HG03439 (cell line): Measurements from ENCODE around the gene KIAA1671.
"Not testable (repeated sequence)": the region's sequence is repeated elsewhere in the genome, so short reads cannot be mapped to it uniquely, and the experiment has no call there.

Experiments used
- ATAC-seq: cut with Tn5 transposase; IDR thresholded peaks from one replicate; pipeline ENCODE4 v1.9.1; 2021; ENCODE audit warnings: mild to moderate bottlenecking, moderate library complexity; ENCODE audit not compliant: unreplicated experiment

The KIAA1671 gene

DNA sequence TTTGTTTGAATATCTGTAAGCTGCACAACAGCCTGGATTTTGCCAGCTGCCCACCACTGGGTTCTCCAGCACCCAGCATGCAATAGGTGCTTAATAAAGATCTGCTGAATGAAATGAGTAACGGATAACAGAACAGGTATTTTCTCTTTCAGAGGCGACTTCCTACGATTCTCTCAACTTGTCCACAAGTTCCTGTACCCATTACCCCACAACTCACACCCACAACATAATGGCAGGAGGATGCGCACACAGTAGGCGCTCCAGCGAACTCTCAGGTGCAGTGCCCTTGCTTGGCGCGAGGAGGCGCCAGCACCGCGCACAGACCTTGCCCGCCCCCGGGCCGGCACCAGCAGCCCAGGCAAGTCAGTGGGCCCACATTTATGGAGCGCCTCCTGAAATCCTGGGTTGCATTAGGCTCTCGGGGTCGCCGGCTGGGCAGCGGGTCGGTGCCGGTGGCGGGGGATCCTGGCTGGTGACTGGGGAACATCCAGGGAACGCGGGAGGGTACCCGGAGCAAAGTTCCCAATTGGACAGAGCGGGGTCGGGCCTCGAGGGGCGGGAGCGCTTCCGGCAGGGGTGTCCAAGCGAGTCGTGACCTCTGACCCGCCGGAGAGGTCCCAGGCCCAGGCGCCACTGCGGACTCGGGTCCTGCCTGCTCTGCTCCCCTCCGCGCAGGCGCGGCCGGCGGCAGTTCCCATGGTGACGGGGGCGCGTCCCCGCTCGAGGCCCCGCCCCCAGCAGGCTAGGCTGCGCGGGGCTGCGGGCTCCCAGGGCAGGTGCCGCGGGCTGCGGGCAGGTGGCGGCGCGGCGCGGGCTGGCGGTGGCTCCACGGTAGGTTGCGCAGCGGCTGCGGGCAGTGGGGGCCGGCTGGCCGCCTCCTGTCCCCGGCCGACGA lies at the start of gene KIAA1671:
Gene KIAA1671 (plus strand): TSS at position 775 of the 895 bp plus-strand sequence. CDS start 75,284 bp downstream, outside the sequence.
- ATAC-seq, result peak; percentile 70

DNA sequence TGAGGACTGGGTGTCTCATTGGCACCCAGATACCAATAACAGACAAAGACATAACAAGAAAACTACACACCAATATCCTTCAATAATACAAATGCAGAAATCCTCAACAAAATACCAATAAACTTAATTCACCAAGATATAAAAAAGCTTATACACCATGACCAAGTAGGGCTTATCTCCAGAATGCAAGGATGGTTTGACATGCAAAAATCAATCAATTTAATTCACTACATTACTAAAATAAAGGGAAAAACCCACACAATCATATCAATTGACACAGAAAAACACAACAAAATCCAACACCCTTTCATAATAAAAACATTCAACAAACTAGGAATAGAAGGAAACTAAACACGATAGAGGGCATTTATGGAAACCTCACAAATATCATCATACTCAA lies 46.6 kb upstream of the KIAA1671 start:
- no peak for ATAC-seq

DNA sequence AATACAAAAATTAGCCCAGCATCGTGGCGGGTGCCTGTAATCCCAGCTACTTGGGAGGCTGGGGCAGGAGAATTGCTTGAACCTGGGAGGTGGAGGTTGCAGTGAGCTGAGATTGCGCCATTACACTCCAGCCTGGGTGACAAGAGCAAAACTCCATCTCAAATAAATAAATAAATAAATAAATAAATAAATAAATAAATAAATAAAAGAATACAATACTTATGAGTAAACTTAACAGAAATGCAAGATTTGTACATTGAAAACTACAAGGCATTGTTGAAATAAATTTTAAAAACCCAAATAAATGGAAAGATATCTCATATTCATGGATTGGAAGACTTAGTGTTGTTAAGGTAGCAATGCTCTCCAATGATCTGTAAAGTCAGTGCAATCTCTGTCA lies 45.4 kb upstream of the KIAA1671 start:
- ATAC-seq, result not testable (repeated sequence)

DNA sequence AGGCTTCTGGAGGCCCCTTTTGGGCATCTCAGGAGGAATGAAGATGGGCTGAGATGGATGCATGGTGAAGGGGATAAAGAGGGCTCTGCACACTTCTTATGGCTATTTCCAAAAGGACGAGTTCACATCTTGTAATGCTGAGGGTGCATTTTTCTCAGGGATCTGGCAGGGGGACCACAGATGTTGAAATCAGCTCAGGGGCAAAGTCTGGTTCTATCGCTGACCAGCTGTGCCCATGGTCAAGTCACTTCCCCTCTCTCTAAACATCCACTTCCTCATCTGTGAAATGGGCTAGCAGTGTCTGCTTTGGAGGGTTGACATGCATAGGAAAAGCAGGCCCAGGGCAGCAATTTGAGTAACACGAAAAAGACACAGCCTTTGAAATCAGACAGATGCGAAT lies 32.5 kb upstream of the KIAA1671 start:
- ATAC-seq, result no peak

DNA sequence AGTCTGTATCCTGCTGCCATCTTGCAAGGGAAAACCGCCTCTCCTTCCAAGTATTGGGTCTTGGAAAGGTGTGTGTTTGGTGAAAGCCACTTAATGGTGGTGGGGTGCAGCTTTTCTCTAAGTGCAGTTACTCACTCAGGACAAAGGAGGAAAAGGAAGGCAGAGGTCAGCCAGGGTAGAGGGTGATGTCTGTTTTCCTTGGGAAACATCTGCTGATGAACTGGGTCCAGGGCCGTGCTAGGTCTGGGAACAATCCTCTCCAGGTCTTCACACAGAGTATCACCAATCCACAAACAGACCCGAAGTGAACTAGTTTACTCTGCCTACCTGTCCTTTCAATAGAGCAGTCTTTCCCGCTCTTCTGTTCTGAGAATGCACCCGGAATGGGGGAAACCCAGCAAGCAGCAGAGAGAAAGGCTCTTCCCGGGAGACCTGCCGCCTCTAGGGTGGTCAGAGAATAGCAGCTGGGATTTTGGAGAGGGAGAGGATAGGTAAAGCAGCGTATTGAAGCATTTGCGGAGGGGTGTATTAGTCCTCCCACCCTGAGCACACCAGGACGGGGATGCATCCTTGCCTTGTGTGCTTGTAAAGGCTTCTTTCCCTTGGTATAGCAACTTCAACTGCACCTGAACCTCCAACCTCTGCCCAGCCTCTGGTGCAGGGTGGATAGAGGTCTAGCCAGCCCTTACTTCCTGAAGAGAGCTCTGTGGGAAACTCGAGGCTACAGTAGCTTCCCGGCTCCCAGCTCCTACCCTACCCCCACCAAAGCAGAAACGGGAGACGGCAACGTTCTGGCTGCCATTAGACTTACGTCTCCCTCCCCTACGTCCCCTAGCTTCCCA lies 26.7 kb upstream of the KIAA1671 start:
- ATAC-seq, result no peak

DNA sequence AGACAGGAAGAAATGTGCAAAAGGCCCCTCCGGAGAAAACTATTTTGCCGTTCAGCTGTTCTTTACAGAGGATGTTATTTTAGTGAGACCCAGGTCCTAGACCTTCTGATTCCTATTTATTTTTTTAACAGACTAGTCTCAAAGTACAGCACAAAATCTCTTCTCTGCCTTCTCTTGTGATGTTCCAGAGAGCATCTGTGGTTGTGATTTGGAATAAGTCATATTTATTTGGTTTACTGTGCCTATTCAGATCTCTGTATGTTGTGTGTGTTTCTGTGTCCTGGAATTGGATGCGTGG lies 26.1 kb upstream of the KIAA1671 start:
- no peak for ATAC-seq

DNA sequence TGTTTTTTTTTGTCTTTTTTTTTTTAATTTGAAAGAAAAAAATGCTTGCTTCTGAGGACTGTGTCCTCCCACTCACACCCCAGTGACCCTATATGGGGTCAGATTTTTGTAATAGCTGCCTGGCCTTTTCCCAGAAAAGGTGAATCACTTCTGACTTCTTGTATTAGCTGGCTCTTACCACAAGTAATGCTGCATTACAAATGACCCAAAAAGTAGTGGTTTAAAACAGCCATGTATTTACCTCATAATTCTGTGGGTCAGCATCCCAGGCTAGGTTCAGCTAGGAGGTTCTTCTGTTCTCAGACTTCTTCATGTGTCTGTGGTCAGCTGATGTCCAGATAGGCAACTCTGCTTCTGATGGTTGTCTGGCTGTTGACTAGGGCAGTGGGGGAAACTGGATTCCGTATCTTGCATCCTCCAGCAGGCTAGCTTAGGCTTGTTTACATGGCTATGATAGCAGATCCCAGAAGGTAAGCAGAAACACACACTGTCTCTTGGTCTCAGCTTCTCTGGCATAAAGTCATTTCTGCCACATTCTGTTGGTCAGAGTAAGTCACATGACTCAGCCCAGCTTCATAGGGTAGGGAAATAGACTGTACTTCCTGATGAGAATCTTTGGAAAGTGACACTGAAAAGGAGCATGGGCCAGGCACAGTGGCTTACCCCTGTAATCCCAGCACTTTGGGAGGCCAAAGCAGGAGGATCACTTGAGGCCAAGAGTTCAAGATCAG lies 25.5 kb upstream of the KIAA1671 start:
- ATAC-seq, result no peak

DNA sequence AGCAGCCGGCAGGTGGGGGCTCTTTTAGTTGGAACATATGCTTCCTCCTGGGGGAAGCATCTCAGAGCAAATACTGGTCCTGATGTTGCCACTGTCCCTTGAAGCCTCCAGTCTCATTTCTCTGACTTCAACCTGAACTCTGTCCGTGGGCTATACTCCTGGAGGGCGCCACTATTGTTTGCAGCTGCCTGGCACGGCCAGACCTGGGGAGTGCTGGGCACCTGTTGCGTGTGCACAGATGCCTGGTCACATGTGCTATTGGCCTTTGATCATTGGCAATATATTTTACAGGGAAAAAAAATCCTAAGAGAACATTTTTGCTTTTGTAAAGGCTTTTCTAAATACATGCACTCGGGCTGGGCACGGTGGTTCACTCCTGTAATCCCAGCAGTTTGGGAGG lies 24.2 kb upstream of the KIAA1671 start:
- ATAC-seq, result no peak

DNA sequence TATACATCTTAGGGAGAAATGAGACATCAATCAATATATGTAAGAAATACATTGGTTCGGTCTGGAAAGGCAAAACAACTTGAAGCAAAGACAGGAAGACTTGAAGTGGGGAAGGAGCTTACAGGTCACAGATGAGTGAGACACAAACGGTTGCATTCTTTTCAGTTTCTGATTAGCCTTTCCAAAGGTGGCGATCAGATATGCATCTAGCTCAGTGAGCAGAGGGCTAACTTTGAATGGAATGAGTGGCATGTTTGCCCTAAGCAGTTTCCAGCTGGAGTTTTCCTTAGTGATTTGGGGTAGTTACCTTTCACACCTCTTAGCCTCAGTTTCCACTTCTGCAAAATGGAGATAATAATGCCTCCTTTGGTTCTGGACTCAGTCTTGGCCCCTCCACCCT lies 21.8 kb upstream of the KIAA1671 start:
- no peak for ATAC-seq

DNA sequence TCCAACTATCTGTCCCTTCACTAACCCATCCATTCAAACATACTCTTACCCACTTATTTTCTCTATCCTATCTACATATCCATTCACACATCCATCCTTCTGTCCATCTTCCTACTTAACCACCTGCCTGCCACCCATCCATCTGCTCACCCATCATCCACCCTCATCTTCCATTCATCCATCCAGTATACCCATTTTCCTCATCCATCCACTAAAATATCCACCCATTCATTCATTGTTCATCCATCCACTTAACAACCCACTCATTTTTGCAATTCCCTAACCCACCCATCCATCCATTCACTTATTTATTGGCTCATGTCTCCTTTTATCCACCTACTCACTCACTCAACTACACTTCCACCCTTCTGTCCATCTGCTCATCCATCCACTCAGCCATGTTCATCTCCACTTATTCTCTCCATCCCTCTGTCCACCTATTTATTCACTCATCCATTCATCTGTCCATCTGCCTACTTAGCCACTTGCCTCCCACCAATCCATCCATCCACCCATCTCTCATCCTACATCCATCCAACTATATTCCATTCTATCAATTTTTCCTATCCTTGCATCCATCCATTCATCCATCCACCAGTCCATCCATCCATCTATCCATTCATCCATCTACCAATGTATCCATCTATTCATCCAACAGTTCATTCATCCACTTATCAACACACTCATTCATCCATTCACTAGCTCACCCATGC lies 16.6 kb upstream of the KIAA1671 start:
- ATAC-seq, result no peak

DNA sequence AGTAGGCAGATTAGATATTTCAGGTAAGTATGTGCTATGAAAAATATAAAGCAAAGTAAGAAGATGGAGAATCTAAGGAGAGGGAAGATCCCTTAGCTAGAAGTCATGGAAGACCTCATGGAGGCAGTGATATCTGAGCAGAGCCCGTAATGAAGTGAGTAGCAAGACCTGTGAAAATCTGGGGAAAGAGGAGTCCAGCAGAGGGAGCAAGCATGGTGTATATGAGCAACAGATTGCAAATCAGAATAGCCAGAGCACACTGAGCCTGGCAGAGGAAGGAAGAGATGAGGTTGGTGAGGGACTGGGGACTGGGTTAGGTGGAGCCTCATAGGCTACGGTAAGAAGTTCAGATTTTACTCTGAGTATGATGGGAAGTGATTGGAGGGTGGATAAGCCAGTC lies 15.4 kb upstream of the KIAA1671 start:
- no peak for ATAC-seq

DNA sequence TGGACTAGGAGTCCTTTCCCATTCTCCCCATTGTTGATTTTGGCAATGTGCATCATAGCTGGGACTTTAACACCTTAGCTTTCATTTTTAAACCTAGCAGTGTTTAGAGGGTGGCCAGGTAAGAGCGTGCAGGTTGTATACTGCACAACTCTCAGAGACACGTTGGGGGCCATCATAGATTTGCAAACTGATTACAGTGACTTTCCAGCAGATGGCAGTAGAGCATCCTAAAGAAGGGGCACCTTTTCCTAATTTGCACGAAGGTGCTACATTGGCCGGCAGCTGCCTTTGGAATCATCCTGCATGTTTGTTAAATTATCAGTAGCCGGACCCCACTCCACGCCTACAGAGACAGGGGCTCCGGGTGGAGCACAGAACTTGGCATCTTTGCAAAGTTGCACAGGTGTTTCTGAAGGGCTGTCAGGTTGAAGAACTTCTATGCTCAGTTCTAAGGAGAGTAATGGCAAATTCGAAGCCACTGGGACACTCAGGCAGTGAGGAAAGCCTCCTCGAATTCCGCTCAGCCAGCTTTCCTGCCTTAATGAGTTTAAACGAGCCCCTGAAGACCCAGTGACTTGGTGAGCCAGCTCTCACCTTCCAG lies 13.7 kb upstream of the KIAA1671 start:
- ATAC-seq, result no peak

DNA sequence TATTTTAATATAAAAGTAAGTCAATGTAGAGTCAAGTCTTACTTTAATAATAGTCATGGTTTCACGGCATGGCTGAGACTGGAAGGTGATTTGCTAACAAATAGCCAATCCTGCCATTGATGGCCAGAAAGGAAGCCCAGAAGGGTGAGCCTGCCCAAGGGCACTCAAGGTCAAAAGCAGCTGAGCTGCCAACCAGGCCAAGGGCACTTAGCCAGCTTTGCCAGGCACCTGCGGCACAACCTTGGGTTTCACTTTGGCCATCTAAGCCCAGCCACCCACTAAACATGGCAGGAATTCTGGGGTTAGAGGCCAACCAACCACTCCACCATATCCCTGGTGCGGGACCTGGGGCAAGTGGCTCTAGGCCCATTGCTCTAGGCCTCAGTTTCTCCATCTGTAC lies 10.2 kb upstream of the KIAA1671 start:
- no peak for ATAC-seq

DNA sequence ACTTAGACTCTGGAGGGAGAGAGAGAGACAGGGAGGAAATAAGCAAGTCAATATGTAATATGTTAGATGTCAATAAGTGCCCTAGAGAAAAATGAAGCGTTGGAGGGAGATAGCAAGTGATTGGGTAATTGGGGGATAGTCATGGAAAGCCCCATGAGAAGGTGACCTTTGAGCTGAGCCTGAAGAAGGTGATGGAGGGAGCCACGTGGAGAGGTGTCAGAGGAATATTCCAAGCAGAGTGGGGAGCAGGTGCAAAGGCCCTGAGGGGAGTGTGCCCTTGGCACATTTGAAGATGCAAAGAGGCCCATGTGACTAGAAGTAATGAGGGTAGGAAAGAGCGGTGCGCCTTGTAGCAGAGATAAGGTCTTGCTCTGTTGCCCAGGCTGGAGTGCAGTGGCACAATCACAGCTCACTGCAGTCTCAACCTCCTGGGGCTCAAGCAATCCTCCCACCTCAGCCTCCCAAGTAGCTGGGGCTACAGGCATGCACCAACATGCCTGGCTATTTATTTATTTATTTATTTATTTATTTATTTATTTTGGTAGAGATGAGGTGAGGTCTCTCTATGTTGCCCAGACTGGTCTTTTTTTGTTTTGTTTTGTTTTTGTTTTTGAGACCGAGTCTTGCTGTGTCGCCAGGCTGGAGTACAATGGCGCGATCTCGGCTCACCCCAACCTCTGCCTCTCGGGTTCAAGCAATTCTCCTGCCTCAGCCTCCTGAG lies 8.1 kb upstream of the KIAA1671 start:
- ATAC-seq, result no peak

DNA sequence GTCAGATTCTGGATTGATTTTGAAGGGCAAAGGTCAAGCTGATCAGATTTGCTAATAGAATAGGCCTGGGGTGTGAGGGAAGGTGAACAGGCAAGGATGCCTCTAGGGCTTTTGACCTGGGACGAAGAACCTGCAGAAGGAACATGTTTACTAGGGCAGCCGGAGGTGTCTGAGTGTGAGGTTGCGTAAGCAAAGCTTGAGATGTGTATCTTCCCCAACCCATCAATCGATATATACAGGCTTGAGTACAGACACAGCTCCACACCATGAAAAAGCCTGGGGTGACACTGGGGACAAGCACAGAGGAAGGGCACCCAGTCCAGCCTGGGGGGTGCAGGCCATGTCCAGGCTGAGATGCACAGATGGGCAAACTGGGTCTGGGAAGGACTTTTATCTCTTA lies 7.1 kb upstream of the KIAA1671 start:
- no peak for ATAC-seq

DNA sequence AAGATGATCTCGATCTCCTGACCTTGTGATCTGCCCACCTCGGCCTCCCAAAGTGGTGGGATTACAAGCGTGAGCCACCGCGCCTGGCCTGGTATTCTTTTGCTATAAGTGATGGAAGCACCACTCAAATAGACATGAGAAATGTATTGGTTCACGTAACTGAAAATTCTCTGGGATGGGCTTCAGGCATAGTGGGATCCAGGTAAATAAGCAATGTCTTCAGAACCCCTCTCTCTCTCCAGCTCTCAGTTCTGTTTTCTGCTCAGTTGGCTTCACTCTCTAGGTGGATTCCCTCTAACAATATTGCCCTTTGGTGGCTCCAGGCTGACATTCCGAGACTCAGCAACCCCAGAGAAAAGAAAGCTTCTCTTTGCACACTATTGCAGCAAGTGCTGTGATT lies 5.1 kb upstream of the KIAA1671 start:
- no peak for ATAC-seq

DNA sequence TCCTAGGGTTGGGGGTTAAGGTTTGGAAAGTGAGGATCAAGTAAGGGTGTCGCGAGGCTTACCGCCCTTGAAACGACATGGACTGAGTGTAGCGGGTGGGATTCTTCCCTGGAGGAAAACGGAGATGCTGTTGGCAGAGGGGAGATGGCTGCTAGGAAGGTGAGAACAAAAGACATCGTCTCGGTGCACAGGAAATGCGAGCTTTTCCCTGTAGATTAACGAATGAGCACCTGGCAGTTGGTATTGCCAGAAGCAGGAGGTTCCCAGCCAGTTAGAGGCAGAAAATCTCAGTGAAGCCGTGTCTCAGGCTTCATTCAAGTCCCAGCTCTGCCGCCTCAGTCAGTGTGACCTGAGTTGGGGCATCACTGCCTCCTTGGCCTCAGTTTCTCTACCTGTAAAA lies 4.6 kb upstream of the KIAA1671 start:
- no peak for ATAC-seq

DNA sequence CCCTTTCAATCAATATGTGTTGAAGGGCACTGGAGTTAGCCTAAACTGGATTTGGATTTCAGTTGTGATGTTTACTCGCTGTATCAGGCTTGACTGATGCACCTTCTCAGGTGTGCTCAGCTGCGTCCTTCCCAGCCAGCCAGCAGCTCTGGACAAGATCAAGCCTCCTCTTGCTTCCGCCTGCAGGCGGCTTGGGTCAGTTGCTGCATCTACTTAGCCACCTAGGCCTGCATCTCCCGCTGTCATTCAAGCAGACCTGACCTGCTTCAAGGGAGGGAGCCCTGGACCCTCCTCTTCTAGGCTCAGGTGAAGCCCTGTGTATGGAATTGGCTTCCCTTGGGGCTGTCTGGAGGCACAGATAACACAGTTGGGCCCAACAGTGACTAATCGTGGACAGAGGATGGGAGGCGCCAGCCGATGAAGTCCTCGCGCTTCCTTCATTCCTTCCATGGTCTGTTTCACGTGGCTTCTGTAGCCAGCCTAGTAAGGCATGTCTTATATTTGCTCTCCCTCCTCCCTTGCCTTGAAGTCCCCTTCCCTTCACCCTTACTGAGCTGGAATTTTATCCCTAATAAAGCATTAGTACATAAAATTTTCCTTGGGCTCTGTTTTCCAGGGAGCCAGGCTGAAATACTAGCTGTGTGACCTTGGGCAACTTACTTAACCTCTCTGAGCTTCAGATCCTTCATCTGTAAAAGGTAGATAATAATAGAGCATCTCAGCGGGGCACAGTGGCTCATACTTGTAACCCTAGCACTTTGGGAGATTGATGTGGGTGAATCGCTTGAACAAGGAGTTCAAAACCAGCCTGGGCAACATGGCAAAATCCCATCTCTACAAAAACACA lies 3.9 kb upstream of the KIAA1671 start:
- no peak for ATAC-seq
